ENCODE results near the gene PRMT2.
"Not testable (repeated sequence)": the region's sequence is repeated elsewhere in the genome, so short reads cannot be mapped to it uniquely, and the experiment has no call there.

PRMT2 gene

GRCh38 chr21:46681593-46681992 lies 46.1 kb downstream of the PRMT2 start:
- H3K27me3 Mint-ChIP-seq; H3K27ac Mint-ChIP-seq; H3K4me3 Mint-ChIP-seq; H3K4me1 Mint-ChIP-seq (ENCODE audit: low read depth); H3K9me3 Mint-ChIP-seq; intact Hi-C loops (cut with micrococcal nuclease); H3K36me3 Mint-ChIP-seq (ENCODE audit: low read depth): not testable (repeated sequence)

DNA sequence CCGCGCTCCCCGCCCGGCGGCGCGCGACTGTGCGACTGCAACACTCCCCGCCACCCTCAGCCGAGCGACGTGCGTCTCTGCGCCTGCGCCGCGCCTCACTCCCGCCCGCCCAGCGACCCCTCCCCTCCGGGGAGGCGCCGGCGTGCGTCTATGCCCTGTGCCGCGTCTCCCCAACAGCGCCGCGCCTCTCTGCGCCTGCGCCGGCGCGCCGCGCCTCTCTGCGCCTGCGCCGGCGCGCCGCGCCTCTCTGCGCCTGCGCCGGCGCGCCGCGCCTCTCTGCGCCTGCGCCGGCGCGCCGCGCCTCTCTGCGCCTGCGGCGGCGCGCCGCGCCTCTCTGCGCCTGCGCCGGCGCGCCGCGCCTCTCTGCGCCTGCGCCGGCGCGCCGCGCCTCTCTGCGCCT lies 63.2 kb downstream of the PRMT2 start:
- H3K9me3 Mint-ChIP-seq; H3K4me1 Mint-ChIP-seq (ENCODE audit: low read depth); H3K4me3 Mint-ChIP-seq; H3K27ac Mint-ChIP-seq; H3K27me3 Mint-ChIP-seq; H3K36me3 Mint-ChIP-seq (ENCODE audit: low read depth); intact Hi-C loops (cut with micrococcal nuclease): not testable (repeated sequence)

- H3K4me1 Mint-ChIP-seq (ENCODE audit: low read depth); H3K27ac Mint-ChIP-seq; H3K27me3 Mint-ChIP-seq; H3K36me3 Mint-ChIP-seq (ENCODE audit: low read depth); intact Hi-C loops (cut with micrococcal nuclease); H3K4me3 Mint-ChIP-seq; H3K9me3 Mint-ChIP-seq: not testable (repeated sequence)
These were observed 63.6 kb downstream of the PRMT2 start for GRCh38 chr21:46699104-46699503.
